Gastrocnemius medialis (tissue), 4 donors: ENCODE results near the gene SCN10A. TPM values are rescaled to one million over a fixed set of nuclear protein-coding genes. Genes with fewer than 3 reads are reported as not detected.

ENCODE experiments used
- ATAC-seq, 2 donors: fragments of 150-250 bp; one replicate each; pipeline ENCODE4 v1.9.1; 2016
- DNase-seq, 2 donors: peaks; one replicate each; pipeline ENCODE4 v3.0.0-alpha.2; 2019
- H3K27ac ChIP-seq, 4 donors: fragments of 200-600 bp; sonication (generic); 1 replicate in 1 of 4; 2 replicates in 3 of 4; pipeline ENCODE4 v1.5.1; 2016 to 2018; ENCODE audit warnings: mild to moderate bottlenecking in 2 of 4, moderate library complexity in 1 of 4
- H3K27me3 ChIP-seq, 3 donors: fragments of 200-600 bp; sonication (generic) in 2 of 3; 1 replicate in 1 of 3; 2 replicates in 2 of 3; pipeline versions ENCODE4 v1.5.1 to v1.6.0; 2016 to 2019; ENCODE audit warnings: mild to moderate bottlenecking in 1 of 3, moderate library complexity in 1 of 3
- H3K36me3 ChIP-seq, 2 donors: fragments of 200-600 bp; sonication (generic) in 1 of 2; one replicate each; pipeline ENCODE4 v1.5.1; 2017 to 2018
- H3K4me1 ChIP-seq, 2 donors: fragments of 200-600 bp; sonication (generic) in 1 of 2; one replicate each; pipeline ENCODE4 v1.5.1; 2016 to 2017; ENCODE audit warnings: mild to moderate bottlenecking in 2 of 2
- H3K4me3 ChIP-seq, 4 donors: fragments of 200-600 bp; sonication (generic) in 3 of 4; 1 replicate in 1 of 4; 2 replicates in 3 of 4; pipeline ENCODE4 v1.5.1; 2016 to 2019; ENCODE audit warnings: mild to moderate bottlenecking in 2 of 4
- H3K9me3 ChIP-seq, 3 donors: fragments of 200-600 bp; sonication (generic) in 2 of 3; 1 replicate in 1 of 3; 2 replicates in 2 of 3; pipeline ENCODE4 v1.5.1; 2016 to 2019
- CTCF ChIP-seq, 5 experiments: fragments of 450-650 bp in 3 of 5; fragments of 200-600 bp in 2 of 5; sonication (generic) in 2 of 5; IDR thresholded peaks in 4 of 5; conservative IDR thresholded peaks in 1 of 5; 1 replicate in 4 of 5; 2 replicates in 1 of 5; pipeline ENCODE4 v1.5.1; 2016 to 2019; ENCODE audit warnings: antibody characterized with exemption in 5 of 5, mild to moderate bottlenecking in 3 of 5, moderate library complexity in 3 of 5
- POLR2A ChIP-seq, 2 donors: fragments of 450-650 bp; IDR thresholded peaks; one replicate each; pipeline ENCODE4 v1.6.1; 2017; ENCODE audit warnings: antibody characterized with exemption in 2 of 2, mild to moderate bottlenecking in 2 of 2, moderate library complexity in 2 of 2
- in situ Hi-C, 4 donors: fragments of 200-750 bp; cut with MboI; loops; one replicate each; pipeline versions ENCODE4 v1.15.0 to v1.8.0; 2017; ENCODE audit warnings: low sequenced_read_pairs in 4 of 4
- intact Hi-C: fragments of 100-400 bp; cut with DNase I; formaldehyde crosslinking; loops from one replicate; pipeline ENCODE4 v1.15.1; 2023; ENCODE audit warnings: low total_unique reads
- total RNA-seq, 4 donors: library from RNA; depleted of rRNA; stranded (reverse); fragments of >200 nt; gene quantifications; one replicate each; pipeline versions ENCODE4 v1.1.0 to v1.2.3, GENCODE V29; 2016

SCN10A gene
- total RNA-seq, 4 donors from 2014 or later: not detected

GRCh38 chr3:38763569-38763968 lies 52.4 kb downstream of the SCN10A start:
- intact Hi-C loops (no loop called here), in situ Hi-C loops (no loop called here)
- no peaks in the 10 kb centered on the region for H3K4me1 ChIP-seq
- H3K4me3 ChIP-seq: no peak overlapping the region
- ATAC-seq: no peak
- H3K27ac ChIP-seq: no peak overlapping the region
- H3K27me3 ChIP-seq: no peaks in the 10 kb centered on the region
- no peak for DNase-seq
- TF ChIP-seq POLR2A (IDR thresholded peaks at IDR 0.05): no peak
- TF ChIP-seq CTCF (IDR thresholded peaks at IDR 0.05 in 4 of 5, conservative IDR thresholded peaks at IDR 0.05 in 1 of 5): no peak
- H3K36me3 ChIP-seq: no peaks in the 10 kb centered on the region
- H3K9me3 ChIP-seq: peaks cover 0 to 3% (median 0%) of the 10 kb centered on the region in 3 donors

- H3K4me1 ChIP-seq: no peaks in the 10 kb centered on the region
These were observed 57.5 kb downstream of the SCN10A start for GRCh38 chr3:38758557-38758956.

GRCh38 chr3:38757721-38758120 lies 58.3 kb downstream of the SCN10A start:
- no peaks in the 10 kb centered on the region for H3K27me3 ChIP-seq
- TF ChIP-seq CTCF (IDR thresholded peaks at IDR 0.05 in 4 of 5, conservative IDR thresholded peaks at IDR 0.05 in 1 of 5) (no peak), POLR2A (IDR thresholded peaks at IDR 0.05) (no peak)
- no peaks in the 10 kb centered on the region for H3K9me3 ChIP-seq
- H3K4me3 ChIP-seq: no peak overlapping the region
- DNase-seq (no peak), ATAC-seq (no peak)
- H3K4me1 ChIP-seq: no peaks in the 10 kb centered on the region
- H3K27ac ChIP-seq: no peak overlapping the region
- intact Hi-C loops: no loop called here
- no peaks in the 10 kb centered on the region for H3K36me3 ChIP-seq
- in situ Hi-C loops: no loop called here

More at GRCh38 chr3:38758557-38758956, 57.5 kb downstream of the SCN10A start:
- no peak for TF ChIP-seq POLR2A (IDR thresholded peaks at IDR 0.05)
- no peak for TF ChIP-seq CTCF (IDR thresholded peaks at IDR 0.05 in 4 of 5, conservative IDR thresholded peaks at IDR 0.05 in 1 of 5)
- Histone ChIP-seq H3K27me3 (no peaks in the 10 kb centered on the region), H3K4me3 (no peak overlapping the region), H3K27ac (no peak overlapping the region), H3K9me3 (no peaks in the 10 kb centered on the region), H3K36me3 (no peaks in the 10 kb centered on the region)
- intact Hi-C loops (no loop called here), in situ Hi-C loops (no loop called here)
- no peak for ATAC-seq
- no peak for DNase-seq

GRCh38 chr3:38756892-38757291 lies 59.1 kb downstream of the SCN10A start:
- Histone ChIP-seq H3K36me3 (no peaks in the 10 kb centered on the region), H3K27me3 (no peaks in the 10 kb centered on the region), H3K4me3 (no peak overlapping the region), H3K4me1 (no peaks in the 10 kb centered on the region), H3K27ac (no peak overlapping the region), H3K9me3 (no peaks in the 10 kb centered on the region)
- intact Hi-C loops: no loop called here
- DNase-seq (no peak), ATAC-seq (no peak)
- in situ Hi-C loops: no loop called here
- TF ChIP-seq POLR2A (IDR thresholded peaks at IDR 0.05): no peak
- no peak for TF ChIP-seq CTCF (IDR thresholded peaks at IDR 0.05 in 4 of 5, conservative IDR thresholded peaks at IDR 0.05 in 1 of 5)

- TF ChIP-seq CTCF (IDR thresholded peaks at IDR 0.05 in 4 of 5, conservative IDR thresholded peaks at IDR 0.05 in 1 of 5): no peak
- TF ChIP-seq POLR2A (IDR thresholded peaks at IDR 0.05): no peak
- no peak for ATAC-seq
- Histone ChIP-seq H3K9me3 (no peaks in the 10 kb centered on the region), H3K36me3 (no peaks in the 10 kb centered on the region), H3K27me3 (no peaks in the 10 kb centered on the region), H3K27ac (no peak overlapping the region), H3K4me3 (no peak overlapping the region), H3K4me1 (no peaks in the 10 kb centered on the region)
- in situ Hi-C loops (no loop called here), intact Hi-C loops (no loop called here)
- DNase-seq: no peak
These were observed 60.9 kb downstream of the SCN10A start for GRCh38 chr3:38755130-38755529.
